GM12878 (cell line): ENCODE data around the gene NHEJ1. TPM values are rescaled to one million over a fixed set of nuclear protein-coding genes. Genes with fewer than 3 reads are reported as not detected.

ENCODE experiments used
- ATAC-seq: fragments of 200-7000 bp; cut with Tn5 transposase; 3 replicates; pipeline ENCODE4 v1.9.1; 2020; ENCODE audit warnings: mild to moderate bottlenecking, moderate library complexity
- BruUV-seq: library from RNA; stranded (reverse); fragments of 400-500 nt; replicated peaks from 2 replicates; lab custom pipeline; 2021; lab: Mats Ljungman, UMichigan
- CTCF ChIA-PET: fragments of 300-600 bp; sonication (Branson Sonifier 250); formaldehyde crosslinking; extraction: SDS; loops from one replicate; lab custom pipeline; 2021; ENCODE audit warnings: inconsistent platforms; lab: Yijun Ruan, JAX
- POLR2A ChIA-PET: fragments of 350-600 bp; formaldehyde crosslinking; extraction: SDS; loops from one replicate; lab custom pipeline; 2021; ENCODE audit warnings: inconsistent platforms; lab: Charles Lee
- RAD21 ChIA-PET: fragments of 300-600 bp; sonication (Branson Sonifier 250); formaldehyde crosslinking; loops from one replicate; lab custom pipeline; 2023; ENCODE audit warnings: antibody characterized with exemption; ENCODE audit not compliant: unreplicated experiment; lab: Charles Lee
- SMC1A ChIA-PET: fragments of 300-600 bp; sonication (Branson Sonifier 250); formaldehyde crosslinking; loops from one replicate; lab custom pipeline; 2023; ENCODE audit not compliant: unreplicated experiment, uncharacterized antibody; lab: Charles Lee
- DNase-seq: peaks from one replicate; pipeline ENCODE4 v3.0.0-alpha.2; 2011; ENCODE audit warnings: low read depth, low spot score
- FAIRE-seq: peaks from 3 replicates; lab custom pipeline; 2011; peaks lifted over from hg19 to GRCh38; lab: Jason Lieb, UNC
- H2AFZ ChIP-seq: 2 replicates; pipeline ENCODE4 v1.6.0; 2011; ENCODE audit warnings: low read depth, low read length, control low read depth; ENCODE audit not compliant: control insufficient read depth
- H3K27ac ChIP-seq: 2 replicates; pipeline ENCODE4 v1.5.1; 2011; ENCODE audit warnings: control low read depth; ENCODE audit not compliant: control insufficient read depth, insufficient read depth
- H3K27me3 ChIP-seq, 2 experiments: replicated peaks in 1 of 2; 2 replicates each; pipeline versions ENCODE4 v1.6.0 to v1.6.1; 2011; ENCODE audit warnings: low read length in 1 of 2; ENCODE audit not compliant: control insufficient read depth in 2 of 2, insufficient read depth in 2 of 2
- H3K36me3 ChIP-seq, 2 experiments: 2 replicates each; pipeline ENCODE4 v1.5.1; 2011; ENCODE audit warnings: low read length in 1 of 2; ENCODE audit not compliant: control insufficient read depth in 2 of 2, insufficient read depth in 2 of 2
- H3K4me1 ChIP-seq: 2 replicates; pipeline ENCODE4 v1.6.1; 2011; ENCODE audit warnings: mild to moderate bottlenecking, low read length, moderate library complexity, mixed read lengths; ENCODE audit not compliant: control insufficient read depth, insufficient read depth
- H3K4me2 ChIP-seq: 2 replicates; pipeline ENCODE4 v1.6.0; 2011; ENCODE audit warnings: control low read depth; ENCODE audit not compliant: control insufficient read depth, insufficient read depth
- H3K4me3 ChIP-seq: fragments of 200-600 bp; sonication (generic); 2 replicates; pipeline ENCODE4 v1.5.1; 2016
- H3K79me2 ChIP-seq: 2 replicates; pipeline ENCODE4 v1.6.0; 2011; ENCODE audit warnings: low read length; ENCODE audit not compliant: control insufficient read depth, insufficient read depth
- H3K9ac ChIP-seq: 2 replicates; pipeline ENCODE4 v1.8.0; 2011; ENCODE audit warnings: low read length, control low read depth, mixed read lengths; ENCODE audit not compliant: control insufficient read depth, insufficient read depth
- H3K9me3 ChIP-seq: replicated peaks from 3 replicates; pipeline ENCODE4 v1.5.1; 2011; ENCODE audit warnings: mild to moderate bottlenecking, low read length; ENCODE audit not compliant: control insufficient read depth, insufficient read depth
- H4K20me1 ChIP-seq: 2 replicates; pipeline ENCODE4 v1.6.0; 2011; ENCODE audit not compliant: control insufficient read depth, insufficient read depth
- BACH1 ChIP-seq: fragments of 450-650 bp; IDR thresholded peaks from 2 replicates; pipeline ENCODE4 v1.6.1; 2017; ENCODE audit warnings: mild to moderate bottlenecking, borderline replicate concordance
- CEBPB ChIP-seq, 2 experiments: fragments of 150-350 bp in 1 of 2; IDR thresholded peaks; 2 replicates each; pipeline ENCODE4 v1.6.1; 2012 to 2014; ENCODE audit warnings: low read depth in 2 of 2, low read length in 2 of 2, borderline replicate concordance in 1 of 2, inconsistent platforms in 1 of 2
- CHD4 ChIP-seq: fragments of 200-600 bp; sonication (generic); IDR thresholded peaks from 2 replicates; pipeline ENCODE4 v1.6.1; 2016; ENCODE audit warnings: mild to moderate bottlenecking
- CREM ChIP-seq: IDR thresholded peaks from 2 replicates; pipeline ENCODE4 v1.6.1; 2014; ENCODE audit warnings: antibody characterized with exemption, low read depth
- RAD21 ChIP-seq: IDR thresholded peaks from 2 replicates; pipeline ENCODE4 v1.6.1; 2011; ENCODE audit warnings: mild to moderate bottlenecking, low read depth, low read length, moderate library complexity; ENCODE audit not compliant: insufficient read depth
- RAD51 ChIP-seq: fragments of 450-650 bp; IDR thresholded peaks from 2 replicates; pipeline ENCODE4 v1.6.1; 2016; ENCODE audit warnings: moderate library complexity, mild to moderate bottlenecking, inconsistent platforms
- STAT3 ChIP-seq: IDR thresholded peaks from 2 replicates; pipeline ENCODE4 v1.6.1; 2011; ENCODE audit warnings: low read depth, low read length, improper control_type of control experiment
- ZNF24 ChIP-seq: fragments of 450-650 bp; IDR thresholded peaks from 2 replicates; pipeline ENCODE4 v1.6.1; 2017; ENCODE audit warnings: antibody characterized with exemption, mild to moderate bottlenecking
- WGBS: methylation state at CpG from one replicate; pipeline ENCODE4 v1.1.6; 2016; ENCODE audit warnings: low lambda C conversion rate; ENCODE audit not compliant: insufficient replicate concordance, insufficient coverage; ENCODE audit errors: missing lambda C conversion rate; 5-methylcytosine and 5-hydroxymethylcytosine counted together
- in situ Hi-C: fragments of 300-500 bp; cut with MboI; formaldehyde crosslinking; loops from 9 replicates; pipeline ENCODE4 v1.14.3; 2018; ENCODE audit warnings: mixed read lengths
- intact Hi-C: fragments of 100-400 bp; cut with micrococcal nuclease; formaldehyde crosslinking; loops from one replicate; pipeline ENCODE4 v1.14.2; 2022; ENCODE audit not compliant: unreplicated experiment
- polyA plus RNA-seq, 11 experiments: library from polyadenylated mRNA; depleted of rRNA in 4 of 11; unstranded in 6 of 11; stranded (reverse) in 5 of 11; fragments of >200 nt; fragmentation: Nextera tagmentation in 4 of 11; fragmentation: Illumina TruSeq in 1 of 11; extraction: Ambion mirVana in 4 of 11; extraction: Trizol in 1 of 11; gene quantifications; 1 replicate in 1 of 11; 2 replicates in 10 of 11; pipeline versions ENCODE4 v1.2.1 to v1.2.3, GENCODE V29; 2011 to 2016; ENCODE audit warnings: inconsistent platforms in 2 of 11, missing spikeins in 2 of 11, low read depth in 1 of 11
- total RNA-seq, 4 experiments: library from RNA; depleted of rRNA in 3 of 4; stranded (reverse); fragments of >200 nt in 3 of 4; fragmentation: Illumina TruSeq in 1 of 4; extraction: Trizol in 1 of 4; gene quantifications; 2 replicates each; pipeline versions ENCODE4 v1.2.1 to v1.2.3, GENCODE V29; 2013 to 2021
- TF ChIP-seq, protein P1 (sequence below): fragments of 450-650 bp; IDR thresholded peaks from 2 replicates; pipeline ENCODE4 v1.6.1; 2017; ENCODE audit warnings: antibody characterized with exemption, mild to moderate bottlenecking, moderate library complexity
- TF ChIP-seq, protein P2 (sequence below), 3 experiments: IDR thresholded peaks in 2 of 3; conservative IDR thresholded peaks in 1 of 3; 2 replicates each; pipeline ENCODE4 v1.5.1; 2011; ENCODE audit warnings: low read depth in 3 of 3, low read length in 3 of 3, mild to moderate bottlenecking in 3 of 3, control low read depth in 2 of 3, moderate library complexity in 2 of 3, inconsistent platforms in 1 of 3, mixed read lengths in 1 of 3; ENCODE audit not compliant: control insufficient read depth in 2 of 3, insufficient read depth in 1 of 3; ENCODE audit errors: extremely low read depth in 1 of 3

Gene NHEJ1
- total and polyA plus RNA-seq, 10 of the 15 experiments (the other 5 are each of a cell fraction or from before 2014, with no cell fraction given): 11.8 to 20.2 (median 17.0) TPM

DNA sequence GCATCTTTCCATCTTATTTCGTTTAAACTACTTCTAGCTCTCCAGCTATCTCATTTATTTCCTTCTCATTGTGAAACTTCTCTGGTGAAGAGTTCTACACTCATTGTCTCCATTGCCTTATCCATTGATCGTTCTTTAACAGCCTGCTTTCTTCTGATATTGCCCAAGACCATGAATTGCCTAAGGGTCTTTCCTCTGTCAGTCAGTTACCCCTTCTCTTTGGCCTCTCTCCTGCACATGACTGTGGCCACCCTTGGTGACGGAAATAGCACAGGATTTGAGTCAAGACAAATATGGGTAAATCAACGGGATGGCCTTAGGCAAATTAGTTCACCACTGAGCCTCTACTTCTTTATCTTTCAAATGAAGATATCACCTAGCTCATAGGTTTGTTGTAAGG is 26.6 kb downstream of the NHEJ1 start:
- no peaks in the 10 kb centered on the region for H3K36me3 ChIP-seq
- intact Hi-C loops: no loop called here
- H3K27ac ChIP-seq: no peak overlapping the region
- TF ChIP-seq, protein P1, sequence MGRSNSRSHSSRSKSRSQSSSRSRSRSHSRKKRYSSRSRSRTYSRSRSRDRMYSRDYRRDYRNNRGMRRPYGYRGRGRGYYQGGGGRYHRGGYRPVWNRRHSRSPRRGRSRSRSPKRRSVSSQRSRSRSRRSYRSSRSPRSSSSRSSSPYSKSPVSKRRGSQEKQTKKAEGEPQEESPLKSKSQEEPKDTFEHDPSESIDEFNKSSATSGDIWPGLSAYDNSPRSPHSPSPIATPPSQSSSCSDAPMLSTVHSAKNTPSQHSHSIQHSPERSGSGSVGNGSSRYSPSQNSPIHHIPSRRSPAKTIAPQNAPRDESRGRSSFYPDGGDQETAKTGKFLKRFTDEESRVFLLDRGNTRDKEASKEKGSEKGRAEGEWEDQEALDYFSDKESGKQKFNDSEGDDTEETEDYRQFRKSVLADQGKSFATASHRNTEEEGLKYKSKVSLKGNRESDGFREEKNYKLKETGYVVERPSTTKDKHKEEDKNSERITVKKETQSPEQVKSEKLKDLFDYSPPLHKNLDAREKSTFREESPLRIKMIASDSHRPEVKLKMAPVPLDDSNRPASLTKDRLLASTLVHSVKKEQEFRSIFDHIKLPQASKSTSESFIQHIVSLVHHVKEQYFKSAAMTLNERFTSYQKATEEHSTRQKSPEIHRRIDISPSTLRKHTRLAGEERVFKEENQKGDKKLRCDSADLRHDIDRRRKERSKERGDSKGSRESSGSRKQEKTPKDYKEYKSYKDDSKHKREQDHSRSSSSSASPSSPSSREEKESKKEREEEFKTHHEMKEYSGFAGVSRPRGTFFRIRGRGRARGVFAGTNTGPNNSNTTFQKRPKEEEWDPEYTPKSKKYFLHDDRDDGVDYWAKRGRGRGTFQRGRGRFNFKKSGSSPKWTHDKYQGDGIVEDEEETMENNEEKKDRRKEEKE: no peak
- TF ChIP-seq BACH1: no peak
- no peak for TF ChIP-seq RAD51
- no peak for TF ChIP-seq RAD21
- TF ChIP-seq CEBPB (IDR thresholded peaks at IDR 0.05; ENCODE audit: borderline replicate concordance in 1 of 2, low read depth in 2 of 2, low read length in 2 of 2): no peak
- no peak for TF ChIP-seq STAT3
- no peak for TF ChIP-seq ZNF24
- TF ChIP-seq CREM: no peak
- TF ChIP-seq, protein P2, sequence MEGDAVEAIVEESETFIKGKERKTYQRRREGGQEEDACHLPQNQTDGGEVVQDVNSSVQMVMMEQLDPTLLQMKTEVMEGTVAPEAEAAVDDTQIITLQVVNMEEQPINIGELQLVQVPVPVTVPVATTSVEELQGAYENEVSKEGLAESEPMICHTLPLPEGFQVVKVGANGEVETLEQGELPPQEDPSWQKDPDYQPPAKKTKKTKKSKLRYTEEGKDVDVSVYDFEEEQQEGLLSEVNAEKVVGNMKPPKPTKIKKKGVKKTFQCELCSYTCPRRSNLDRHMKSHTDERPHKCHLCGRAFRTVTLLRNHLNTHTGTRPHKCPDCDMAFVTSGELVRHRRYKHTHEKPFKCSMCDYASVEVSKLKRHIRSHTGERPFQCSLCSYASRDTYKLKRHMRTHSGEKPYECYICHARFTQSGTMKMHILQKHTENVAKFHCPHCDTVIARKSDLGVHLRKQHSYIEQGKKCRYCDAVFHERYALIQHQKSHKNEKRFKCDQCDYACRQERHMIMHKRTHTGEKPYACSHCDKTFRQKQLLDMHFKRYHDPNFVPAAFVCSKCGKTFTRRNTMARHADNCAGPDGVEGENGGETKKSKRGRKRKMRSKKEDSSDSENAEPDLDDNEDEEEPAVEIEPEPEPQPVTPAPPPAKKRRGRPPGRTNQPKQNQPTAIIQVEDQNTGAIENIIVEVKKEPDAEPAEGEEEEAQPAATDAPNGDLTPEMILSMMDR (IDR thresholded peaks at IDR 0.05 in 2 of 3, conservative IDR thresholded peaks at IDR 0.05 in 1 of 3; ENCODE audit: control insufficient read depth in 2 of 3, extremely low read depth in 1 of 3, insufficient read depth in 1 of 3, low read depth in 3 of 3, low read length in 3 of 3): no peak
- no peak for TF ChIP-seq CHD4
- RAD21 ChIA-PET: interaction anchor here (1.1 to 1.3 kb wide), 2 partner anchors 14 to 104 kb away, joined by 3 read pairs; no protein-coding TSS in a partner anchor
- no peaks in the 10 kb centered on the region for H3K4me1 ChIP-seq
- no peaks in the 10 kb centered on the region for H3K9me3 ChIP-seq
- ATAC-seq (no peak), FAIRE-seq (no peak), DNase-seq (no peak)
- H3K9ac ChIP-seq: no peak overlapping the region
- no peaks in the 10 kb centered on the region for H4K20me1 ChIP-seq
- 69% methylated on average over 4 of the region's 4 CpGs for WGBS
- POLR2A ChIA-PET: no interaction called here
- no peak overlapping the region for H2AFZ ChIP-seq
- H3K27me3 ChIP-seq: no peaks in the 10 kb centered on the region
- SMC1A ChIA-PET: interaction anchor here (1.0 to 1.4 kb wide), 2 partner anchors 20 to 21 kb away, joined by 3 read pairs; no protein-coding TSS in a partner anchor
- CTCF ChIA-PET: interaction anchor here (0.6 to 2.9 kb wide), 11 partner anchors 10 to 220 kb away, joined by 3 to 15 read pairs (median 5); no protein-coding TSS in a partner anchor
- no peak overlapping the region for H3K4me2 ChIP-seq
- no peaks in the 10 kb centered on the region for H3K79me2 ChIP-seq
- TSS peak; percentile 31 for BruUV-seq
- in situ Hi-C loops: no loop called here
- no peak overlapping the region for H3K4me3 ChIP-seq
